Mucosa of rectum (tissue), 2 donors: Measurements from ENCODE around the gene NF1.

Source experiments
- H3K27ac ChIP-seq, 2 donors: one replicate each; pipeline ENCODE4 v1.7.0; 2013; ENCODE audit warnings: inconsistent platforms in 2 of 2, low read depth in 2 of 2, low read length in 2 of 2
- H3K27me3 ChIP-seq, 2 donors: one replicate each; pipeline ENCODE4 v1.7.0; 2013; ENCODE audit warnings: low read length in 2 of 2; ENCODE audit not compliant: control insufficient read depth in 2 of 2, insufficient read depth in 2 of 2
- H3K36me3 ChIP-seq, 2 donors: one replicate each; pipeline ENCODE4 v1.7.0; 2013; ENCODE audit warnings: low read length in 2 of 2; ENCODE audit not compliant: control insufficient read depth in 2 of 2, insufficient read depth in 2 of 2
- H3K4me1 ChIP-seq, 2 donors: one replicate each; pipeline ENCODE4 v1.7.0; 2013; ENCODE audit warnings: low read length in 2 of 2, mild to moderate bottlenecking in 1 of 2; ENCODE audit not compliant: control insufficient read depth in 2 of 2, insufficient read depth in 2 of 2
- H3K4me3 ChIP-seq, 2 donors: one replicate each; pipeline ENCODE4 v1.7.0; 2013; ENCODE audit warnings: low read length in 2 of 2
- H3K9ac ChIP-seq, 2 donors: one replicate each; pipeline ENCODE4 v1.7.0; 2013; ENCODE audit warnings: low read length in 2 of 2, low read depth in 1 of 2, mild to moderate bottlenecking in 1 of 2
- H3K9me3 ChIP-seq, 2 donors: one replicate each; pipeline ENCODE4 v1.7.0; 2013; ENCODE audit warnings: low read length in 2 of 2; ENCODE audit not compliant: control insufficient read depth in 2 of 2
- donor health status: healthy.
- donor health status: Normal muscosa, but diverticular disease.

NF1 gene

GRCh38 chr17:31366088-31366487 is 271.3 kb downstream of the NF1 start:
- Histone ChIP-seq H3K4me3 (no peak overlapping the region), H3K27me3 (no peaks in the 10 kb centered on the region), H3K4me1 (no peaks in the 10 kb centered on the region), H3K36me3 (peaks cover 9 to 21% of the 10 kb centered on the region in 2 donors), H3K27ac (no peak overlapping the region), H3K9me3 (no peaks in the 10 kb centered on the region), H3K9ac (no peak overlapping the region)

- no peak overlapping the region for H3K27ac ChIP-seq
- H3K36me3 ChIP-seq: peaks cover 10 to 14% of the 10 kb centered on the region in 2 donors
- no peaks in the 10 kb centered on the region for H3K9me3 ChIP-seq
- no peaks in the 10 kb centered on the region for H3K27me3 ChIP-seq
- H3K4me1 ChIP-seq: no peaks in the 10 kb centered on the region
- no peak overlapping the region for H3K4me3 ChIP-seq
- H3K9ac ChIP-seq: no peak overlapping the region
These were observed 274.5 kb downstream of the NF1 start for GRCh38 chr17:31369266-31369665.

- no peak overlapping the region for H3K4me3 ChIP-seq
- no peaks in the 10 kb centered on the region for H3K4me1 ChIP-seq
- H3K27ac ChIP-seq: no peak overlapping the region
- peaks cover 10 to 12% of the 10 kb centered on the region in 2 donors for H3K36me3 ChIP-seq
- H3K9ac ChIP-seq: no peak overlapping the region
- H3K9me3 ChIP-seq: no peaks in the 10 kb centered on the region
- no peaks in the 10 kb centered on the region for H3K27me3 ChIP-seq
These were observed 276.8 kb downstream of the NF1 start for GRCh38 chr17:31371511-31372097.

GRCh38 chr17:31373150-31374093 is 278.6 kb downstream of the NF1 start:
- Histone ChIP-seq H3K9me3 (no peaks in the 10 kb centered on the region), H3K4me1 (no peaks in the 10 kb centered on the region), H3K9ac (no peak overlapping the region), H3K27ac (no peak overlapping the region), H3K27me3 (no peaks in the 10 kb centered on the region), H3K36me3 (peaks cover 6 to 14% of the 10 kb centered on the region in 2 donors), H3K4me3 (no peak overlapping the region)

- H3K4me1 ChIP-seq: no peaks in the 10 kb centered on the region
- no peaks in the 10 kb centered on the region for H3K27me3 ChIP-seq
- no peaks in the 10 kb centered on the region for H3K9me3 ChIP-seq
- no peak overlapping the region for H3K4me3 ChIP-seq
- H3K36me3 ChIP-seq: peaks cover 6 to 12% of the 10 kb centered on the region in 2 donors
- H3K27ac ChIP-seq: no peak overlapping the region
- no peak overlapping the region for H3K9ac ChIP-seq
These were observed 279.3 kb downstream of the NF1 start for GRCh38 chr17:31374094-31374447.

- H3K27me3 ChIP-seq: no peaks in the 10 kb centered on the region
- H3K4me1 ChIP-seq: no peaks in the 10 kb centered on the region
- H3K9me3 ChIP-seq: no peaks in the 10 kb centered on the region
- H3K4me3 ChIP-seq: no peak overlapping the region
- H3K36me3 ChIP-seq: peaks cover 6 to 12% of the 10 kb centered on the region in 2 donors
- no peak overlapping the region for H3K27ac ChIP-seq
- H3K9ac ChIP-seq: no peak overlapping the region
These were observed 279.7 kb downstream of the NF1 start for GRCh38 chr17:31374503-31374902.

- H3K9me3 ChIP-seq: no peaks in the 10 kb centered on the region
- no peak overlapping the region for H3K27ac ChIP-seq
- H3K36me3 ChIP-seq: peaks cover 3 to 18% of the 10 kb centered on the region in 2 donors
These were observed 283.9 kb downstream of the NF1 start for GRCh38 chr17:31378638-31379037.

GRCh38 chr17:31379597-31380205 is 284.9 kb downstream of the NF1 start:
- Histone ChIP-seq H3K27me3 (no peaks in the 10 kb centered on the region), H3K4me3 (no peak overlapping the region), H3K9ac (no peak overlapping the region), H3K4me1 (no peaks in the 10 kb centered on the region), H3K36me3 (peaks cover 0 to 11% of the 10 kb centered on the region in 2 donors), H3K27ac (no peak overlapping the region), H3K9me3 (no peaks in the 10 kb centered on the region)

More at GRCh38 chr17:31378638-31379037, 283.9 kb downstream of the NF1 start:
- Histone ChIP-seq H3K9ac (no peak overlapping the region), H3K27me3 (no peaks in the 10 kb centered on the region), H3K4me1 (no peaks in the 10 kb centered on the region), H3K4me3 (no peak overlapping the region)

GRCh38 chr17:31381165-31381668 is 286.4 kb downstream of the NF1 start:
- Histone ChIP-seq H3K27me3 (no peaks in the 10 kb centered on the region), H3K4me1 (no peaks in the 10 kb centered on the region), H3K9me3 (no peaks in the 10 kb centered on the region), H3K36me3 (peaks cover 0 to 11% of the 10 kb centered on the region in 2 donors), H3K9ac (no peak overlapping the region), H3K4me3 (no peak overlapping the region), H3K27ac (no peak overlapping the region)
